Neural progenitor cell (in vitro differentiated cells): ENCODE measurements around the gene NDE1.

ENCODE experiments used
- EZH2 ChIP-seq: fragments of 200-600 bp; sonication (generic); IDR thresholded peaks from 2 replicates; pipeline ENCODE4 v1.6.1; 2017; ENCODE audit warnings: antibody characterized with exemption, mild to moderate bottlenecking, moderate library complexity
- TF ChIP-seq, protein P1 (sequence below): fragments of 200-600 bp; sonication (generic); IDR thresholded peaks from 2 replicates; pipeline ENCODE4 v1.5.1; 2017; ENCODE audit warnings: antibody characterized with exemption, mild to moderate bottlenecking

DNA sequence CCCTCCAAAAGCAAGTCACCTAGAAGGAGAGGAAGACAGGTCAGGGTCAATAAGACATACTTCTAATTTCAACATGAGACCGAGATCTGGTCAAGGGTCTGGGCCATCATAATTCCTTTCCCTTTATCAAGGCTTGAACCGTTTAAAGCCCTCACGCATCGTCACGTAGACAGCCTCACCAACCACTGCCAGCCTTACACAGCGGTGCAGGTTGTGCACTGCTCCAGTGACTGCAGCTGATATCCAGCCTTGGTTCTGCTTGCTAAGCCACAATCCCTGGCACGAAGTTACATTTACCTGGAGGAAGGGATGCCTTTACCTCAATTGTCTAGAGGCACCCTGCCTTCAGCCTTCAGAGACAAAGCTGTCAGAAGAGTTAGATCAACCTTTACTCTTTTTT, 121.6 kb downstream of the NDE1 start:
- TF ChIP-seq, protein P1, sequence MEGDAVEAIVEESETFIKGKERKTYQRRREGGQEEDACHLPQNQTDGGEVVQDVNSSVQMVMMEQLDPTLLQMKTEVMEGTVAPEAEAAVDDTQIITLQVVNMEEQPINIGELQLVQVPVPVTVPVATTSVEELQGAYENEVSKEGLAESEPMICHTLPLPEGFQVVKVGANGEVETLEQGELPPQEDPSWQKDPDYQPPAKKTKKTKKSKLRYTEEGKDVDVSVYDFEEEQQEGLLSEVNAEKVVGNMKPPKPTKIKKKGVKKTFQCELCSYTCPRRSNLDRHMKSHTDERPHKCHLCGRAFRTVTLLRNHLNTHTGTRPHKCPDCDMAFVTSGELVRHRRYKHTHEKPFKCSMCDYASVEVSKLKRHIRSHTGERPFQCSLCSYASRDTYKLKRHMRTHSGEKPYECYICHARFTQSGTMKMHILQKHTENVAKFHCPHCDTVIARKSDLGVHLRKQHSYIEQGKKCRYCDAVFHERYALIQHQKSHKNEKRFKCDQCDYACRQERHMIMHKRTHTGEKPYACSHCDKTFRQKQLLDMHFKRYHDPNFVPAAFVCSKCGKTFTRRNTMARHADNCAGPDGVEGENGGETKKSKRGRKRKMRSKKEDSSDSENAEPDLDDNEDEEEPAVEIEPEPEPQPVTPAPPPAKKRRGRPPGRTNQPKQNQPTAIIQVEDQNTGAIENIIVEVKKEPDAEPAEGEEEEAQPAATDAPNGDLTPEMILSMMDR: no peak
- TF ChIP-seq EZH2: no peak
